ENCODE results near the gene ZNF425. TPM values are rescaled to one million over a fixed set of nuclear protein-coding genes. Genes with fewer than 3 reads are reported as not detected.

The ZNF425 gene
- total RNA-seq, 2 experiments from 2014 or later = 1.4 to 1.6 TPM

DNA sequence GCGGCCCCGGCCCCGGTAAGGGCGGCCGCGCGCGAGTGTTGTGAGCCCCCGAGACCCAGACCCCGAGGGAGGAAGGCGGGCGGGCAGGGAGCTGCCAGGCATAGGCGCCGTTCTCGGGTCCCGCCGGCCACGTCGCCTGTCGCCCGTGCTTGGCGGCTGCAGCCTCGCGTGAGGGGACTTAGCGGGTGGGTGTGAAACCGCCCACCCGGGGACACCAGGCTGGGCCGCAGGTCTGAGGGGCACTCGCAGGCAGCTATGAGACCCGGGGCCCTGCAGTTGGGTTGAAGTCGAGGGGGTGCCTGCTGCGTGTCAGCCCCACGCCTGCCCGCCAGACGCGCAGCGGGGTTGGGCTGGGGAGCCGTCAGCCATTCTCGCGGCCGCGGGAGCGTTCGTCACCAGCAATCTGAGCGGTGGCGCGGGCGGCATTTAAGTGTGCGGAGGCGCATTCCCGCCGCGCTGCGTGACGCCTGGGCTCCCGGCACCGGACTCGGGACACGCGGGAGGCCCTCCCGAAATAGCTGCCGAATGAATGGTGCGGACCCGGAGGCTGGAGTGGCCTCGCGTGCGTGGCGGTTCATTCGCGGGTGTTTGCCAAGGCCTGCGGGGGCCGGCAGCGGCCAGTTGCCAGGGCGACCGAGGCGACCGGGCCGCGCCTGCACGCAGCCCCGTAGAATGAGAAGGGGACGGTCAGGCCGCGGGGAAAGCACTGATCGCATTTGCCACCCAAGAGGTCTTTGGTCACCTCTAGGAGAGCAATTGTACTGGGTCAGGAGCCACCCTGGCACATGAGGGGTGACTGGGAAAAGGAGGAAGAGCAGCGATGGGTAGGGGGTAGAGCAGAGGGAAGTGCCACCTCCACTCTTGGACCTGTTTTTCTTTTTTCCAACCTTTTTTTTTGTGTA, 21.9 kb upstream of the ZNF425 start:
- no TSS peak for BruUV-seq (replicated peaks)
- POLR2A ChIA-PET = interaction anchor here (0.6 to 2.4 kb wide), 4 partner anchors 22 to 51 kb away, joined by 3 to 15 read pairs (median 8); partner anchors contain the start of genes ZNF282 and ZNF425
- peak overlapping the region; percentile 85 for H3K4me2 ChIP-seq (ENCODE audit: low read length)
- H3K9me2 ChIP-seq (ENCODE audit: insufficient read depth, low read length) = no peaks in the 10 kb centered on the region
- peaks cover 29% of the 10 kb centered on the region for H3K4me1 ChIP-seq (ENCODE audit: insufficient read depth, low read length, poor library complexity, severe bottlenecking)
- intact Hi-C loops (cut with micrococcal nuclease; ENCODE audit: unreplicated experiment) = loop anchor here (1.0 to 5.0 kb wide), 6 partner anchors 22 to 166 kb away; partner anchors contain the start of genes PDIA4, ZNF212, ZNF425 and ZNF786
- peak overlapping the region; percentile 82 for H3K27ac ChIP-seq (ENCODE audit: low read depth, low read length, poor library complexity, severe bottlenecking)
- no peaks in the 10 kb centered on the region for H4K20me1 ChIP-seq (ENCODE audit: insufficient read depth, low read length)
- peaks cover 79% of the 10 kb centered on the region for H3K79me2 ChIP-seq (ENCODE audit: insufficient read depth, low read depth, low read length)
- DNase-seq (ENCODE audit: low spot score) = peak; percentile 41
- peaks cover 16% of the 10 kb centered on the region for H3K36me3 ChIP-seq (ENCODE audit: insufficient read depth, low read length)
- no peaks in the 10 kb centered on the region for H3K9me3 ChIP-seq (ENCODE audit: low read length)
- H2AFZ ChIP-seq (ENCODE audit: low read length) = peak overlapping the region; percentile 37; the same call in 1 of the 2 replicates
- H3K4me3 ChIP-seq (ENCODE audit: low read depth, low read length, poor library complexity, severe bottlenecking) = peak overlapping the region; percentile 93
- no peak for TF ChIP-seq EZH2phosphoT487 (IDR thresholded peaks at IDR 0.05; ENCODE audit: borderline replicate concordance, low read depth, low read length)
- TF ChIP-seq, protein P1, sequence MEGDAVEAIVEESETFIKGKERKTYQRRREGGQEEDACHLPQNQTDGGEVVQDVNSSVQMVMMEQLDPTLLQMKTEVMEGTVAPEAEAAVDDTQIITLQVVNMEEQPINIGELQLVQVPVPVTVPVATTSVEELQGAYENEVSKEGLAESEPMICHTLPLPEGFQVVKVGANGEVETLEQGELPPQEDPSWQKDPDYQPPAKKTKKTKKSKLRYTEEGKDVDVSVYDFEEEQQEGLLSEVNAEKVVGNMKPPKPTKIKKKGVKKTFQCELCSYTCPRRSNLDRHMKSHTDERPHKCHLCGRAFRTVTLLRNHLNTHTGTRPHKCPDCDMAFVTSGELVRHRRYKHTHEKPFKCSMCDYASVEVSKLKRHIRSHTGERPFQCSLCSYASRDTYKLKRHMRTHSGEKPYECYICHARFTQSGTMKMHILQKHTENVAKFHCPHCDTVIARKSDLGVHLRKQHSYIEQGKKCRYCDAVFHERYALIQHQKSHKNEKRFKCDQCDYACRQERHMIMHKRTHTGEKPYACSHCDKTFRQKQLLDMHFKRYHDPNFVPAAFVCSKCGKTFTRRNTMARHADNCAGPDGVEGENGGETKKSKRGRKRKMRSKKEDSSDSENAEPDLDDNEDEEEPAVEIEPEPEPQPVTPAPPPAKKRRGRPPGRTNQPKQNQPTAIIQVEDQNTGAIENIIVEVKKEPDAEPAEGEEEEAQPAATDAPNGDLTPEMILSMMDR (conservative IDR thresholded peaks at IDR 0.05; ENCODE audit: low read length) = no peak
- CTCF ChIA-PET (ENCODE audit: unreplicated experiment) = interaction anchor here (0.5 to 1.4 kb wide), 2 partner anchors 22 to 38 kb away, joined by 3 to 12 read pairs; partner anchors contain the start of gene ZNF425

DNA sequence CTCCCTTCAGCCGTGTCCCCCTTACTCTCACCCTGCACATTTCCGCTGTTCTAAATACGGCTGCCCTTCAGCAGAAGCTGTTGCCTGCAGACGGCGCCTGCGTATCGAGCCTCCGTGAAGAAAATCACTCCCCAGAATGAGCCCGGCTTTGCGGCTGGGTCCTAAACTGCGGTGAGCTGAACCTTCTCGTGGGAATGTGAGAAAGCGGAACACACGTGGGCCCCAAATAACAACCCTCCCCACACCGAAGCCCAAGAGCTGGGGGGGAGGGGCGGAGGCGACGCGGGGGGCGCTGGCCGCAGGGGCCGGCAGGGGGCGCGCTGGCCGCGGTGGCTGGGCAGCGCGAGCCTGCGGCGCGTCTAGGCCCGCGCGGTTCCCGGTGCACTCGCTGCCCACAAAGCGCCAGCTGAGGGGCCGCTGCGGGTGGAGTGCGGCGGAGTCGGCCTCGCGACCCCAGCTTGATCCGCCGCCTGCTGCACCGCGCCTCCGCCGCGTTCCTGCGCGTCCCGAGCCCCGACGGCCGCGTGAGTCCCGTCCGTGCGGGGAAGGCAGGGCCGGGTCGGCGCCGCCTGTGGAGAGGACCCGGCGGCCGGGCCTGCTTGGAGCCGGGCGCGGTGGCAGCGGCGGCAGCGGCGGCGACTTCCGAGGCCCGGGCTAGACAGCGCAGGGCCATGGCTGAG, 21.1 kb upstream of the ZNF425 start, which contains the start of gene ZNF398:
Gene ZNF398 (plus strand): TSS at position 382 of the 680 bp plus-strand sequence. CDS start 290 bp downstream, at position 672.
- H3K4me3 ChIP-seq (ENCODE audit: low read depth, low read length, poor library complexity, severe bottlenecking) = peak within 1 kb of the TSS; percentile 93
- POLR2A ChIA-PET = interaction anchor here (0.8 to 2.4 kb wide), 4 partner anchors 9 to 48 kb away, joined by 3 to 15 read pairs (median 3); partner anchors contain the start of genes ZNF282 and ZNF425
- no TSS peak for BruUV-seq (replicated peaks)

More for the DNA sequence above, 21.1 kb upstream of the ZNF425 start, which contains the start of gene ZNF398:
- H3K9me2 ChIP-seq (ENCODE audit: insufficient read depth, low read length) = no peaks in the 10 kb centered on the region
- peak within 1 kb of the TSS; percentile 82 for H3K27ac ChIP-seq (ENCODE audit: low read depth, low read length, poor library complexity, severe bottlenecking)
- DNase-seq (ENCODE audit: low spot score) = peak; percentile 88
- H3K36me3 ChIP-seq (ENCODE audit: insufficient read depth, low read length) = peaks cover 9% of the 10 kb centered on the region
- H3K79me2 ChIP-seq (ENCODE audit: insufficient read depth, low read depth, low read length) = peaks cover 75% of the 10 kb centered on the region
- intact Hi-C loops (cut with micrococcal nuclease; ENCODE audit: unreplicated experiment) = loop anchor here (1.0 to 5.0 kb wide), 6 partner anchors 21 to 165 kb away; partner anchors contain the start of genes PDIA4, ZNF212, ZNF425 and ZNF786
- H3K4me2 ChIP-seq (ENCODE audit: low read length) = peak within 1 kb of the TSS; percentile 85
- peaks cover 29% of the 10 kb centered on the region for H3K4me1 ChIP-seq (ENCODE audit: insufficient read depth, low read length, poor library complexity, severe bottlenecking)
- TF ChIP-seq, protein P1 (conservative IDR thresholded peaks at IDR 0.05; ENCODE audit: low read length) = peak; percentile 79
- TF ChIP-seq EZH2phosphoT487 (IDR thresholded peaks at IDR 0.05; ENCODE audit: borderline replicate concordance, low read depth, low read length) = no peak
- CTCF ChIA-PET (ENCODE audit: unreplicated experiment) = interaction anchor here (0.5 to 1.4 kb wide), 5 partner anchors 13 to 379 kb away, joined by 3 to 12 read pairs (median 5); partner anchors contain the start of gene ZNF425
- no peaks in the 10 kb centered on the region for H4K20me1 ChIP-seq (ENCODE audit: insufficient read depth, low read length)
- no peaks in the 10 kb centered on the region for H3K9me3 ChIP-seq (ENCODE audit: low read length)
- H2AFZ ChIP-seq (ENCODE audit: low read length) = peak within 1 kb of the TSS; percentile 37; the same call in 1 of the 2 replicates
